GM19240 (cell line): ENCODE data around the gene TEX14.
"Not testable (repeated sequence)": the region's sequence is repeated elsewhere in the genome, so short reads cannot be mapped to it uniquely, and the experiment has no call there.

Experiments
- DNase-seq: peaks from one replicate; pipeline ENCODE4 v3.0.0; 2011; ENCODE audit warnings: low spot score; ENCODE audit not compliant: insufficient read length

The TEX14 gene

DNA sequence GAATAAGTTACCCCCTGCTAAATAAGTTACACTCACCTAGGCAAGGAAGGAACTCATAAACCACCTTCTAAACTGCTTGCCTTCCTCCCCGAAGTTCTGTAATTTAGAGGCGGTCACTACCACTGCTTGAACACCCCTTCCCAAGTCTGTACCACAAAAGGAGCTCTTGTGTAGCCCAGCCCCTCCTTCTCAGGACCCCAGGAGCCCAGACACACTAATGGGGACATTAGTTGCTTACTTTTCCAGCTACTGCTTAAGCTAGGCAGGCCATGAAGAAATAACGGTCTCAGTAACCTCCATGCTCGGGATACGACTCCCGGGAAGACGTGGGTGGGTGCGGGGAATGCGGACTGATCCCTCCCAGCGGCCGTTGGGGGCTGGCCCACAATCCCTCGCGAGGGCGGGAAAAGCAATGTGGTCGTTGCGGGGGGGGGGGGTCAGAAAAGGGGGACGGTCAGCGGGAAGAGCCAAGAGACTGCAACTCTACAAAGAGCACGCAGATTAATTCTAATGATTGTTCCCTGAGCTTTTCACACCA is at the start of gene TEX14:
Gene TEX14, minus strand, starts transcription at position 345 of the 538 bp plus-strand sequence. CDS start 40,044 bp downstream, outside the sequence.
- no peak for DNase-seq

DNA sequence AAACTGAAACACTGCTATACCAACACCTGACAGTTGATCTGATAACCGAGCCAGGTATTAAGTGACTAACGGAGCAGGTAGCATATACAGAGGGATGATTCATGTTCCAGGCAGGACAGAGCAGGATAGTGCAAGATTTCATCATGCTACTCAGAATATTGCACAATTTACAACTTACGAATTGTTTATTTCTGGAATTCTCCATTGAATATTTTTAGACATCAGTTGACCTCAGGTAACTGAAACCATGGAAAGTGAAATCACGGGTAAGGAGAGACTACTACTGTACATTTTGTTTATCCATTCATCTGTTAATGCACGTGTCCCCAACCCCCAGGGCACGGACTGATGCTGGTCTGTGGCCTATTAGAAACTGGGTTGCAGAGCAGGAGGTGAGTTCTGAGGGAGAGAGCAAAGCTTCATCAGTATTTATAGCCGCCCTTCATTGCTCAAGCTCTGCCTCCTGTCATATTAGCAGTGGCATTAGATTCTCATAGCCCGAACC is 49.3 kb upstream of the TEX14 start:
- DNase-seq = no peak

DNA sequence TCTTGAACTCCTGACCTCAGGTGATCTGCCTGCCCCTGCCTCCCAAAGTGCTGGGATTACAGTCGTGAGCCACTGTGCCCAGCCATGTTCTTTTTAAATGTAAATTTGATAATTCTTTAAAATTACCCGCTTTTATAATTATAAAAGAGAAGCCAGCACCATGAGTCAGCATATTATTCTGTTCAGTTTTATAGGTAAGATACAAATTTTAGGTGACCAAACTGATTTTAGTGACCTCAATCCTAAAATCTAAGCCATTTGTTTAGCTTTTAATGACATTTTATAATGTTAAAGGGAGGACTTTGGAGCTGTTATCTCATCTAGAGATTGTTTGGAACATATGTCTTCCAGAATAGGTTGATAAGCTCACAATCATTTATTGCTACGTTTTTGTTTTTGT is 43.0 kb upstream of the TEX14 start:
- no peak for DNase-seq

- no peak for DNase-seq
These were observed 42.2 kb upstream of the TEX14 start for GRCh38 chr17:58734040-58734439.

- no peak for DNase-seq
These were observed 39.1 kb upstream of the TEX14 start for GRCh38 chr17:58730937-58731336.

DNA sequence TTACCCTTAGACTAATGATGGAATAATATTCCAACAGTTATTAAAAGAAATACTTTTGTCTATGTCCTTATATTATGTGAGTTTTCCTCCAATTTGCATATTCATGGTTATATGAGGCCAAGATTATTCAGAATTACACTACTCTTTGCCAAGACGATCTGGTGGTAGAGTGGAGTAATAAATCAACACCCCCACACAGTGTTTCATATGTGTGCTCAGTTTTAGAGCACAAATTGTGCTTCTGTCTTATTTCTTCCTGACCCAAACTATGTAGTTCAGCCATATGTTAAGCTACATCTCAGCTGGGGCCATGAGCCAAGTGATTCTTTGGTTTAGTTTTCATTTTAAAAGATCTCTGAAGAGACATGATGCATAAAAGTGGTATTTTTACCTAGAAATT is 37.0 kb upstream of the TEX14 start:
- DNase-seq = no peak

GRCh38 chr17:58722696-58723095 is 30.9 kb upstream of the TEX14 start:
- no peak for DNase-seq

DNA sequence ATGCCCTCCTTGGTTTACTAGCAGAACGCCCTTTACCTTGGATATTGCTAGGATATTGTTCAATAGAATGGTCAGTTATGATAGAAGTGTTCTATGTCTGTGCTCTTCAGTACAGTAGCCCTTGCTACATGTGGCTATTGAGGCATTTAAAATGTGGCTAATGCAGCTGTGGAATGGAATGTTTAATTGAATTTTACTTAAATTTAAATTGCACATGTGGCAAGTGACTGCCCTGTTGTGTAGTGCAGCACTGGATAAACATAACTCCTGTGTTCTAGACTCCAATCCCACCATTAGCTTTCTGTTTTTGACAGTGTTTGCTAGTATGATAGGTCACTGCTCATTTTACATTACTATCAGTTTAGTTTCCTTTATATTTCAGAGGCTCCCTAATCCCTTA is 30.4 kb upstream of the TEX14 start:
- DNase-seq = no peak

DNA sequence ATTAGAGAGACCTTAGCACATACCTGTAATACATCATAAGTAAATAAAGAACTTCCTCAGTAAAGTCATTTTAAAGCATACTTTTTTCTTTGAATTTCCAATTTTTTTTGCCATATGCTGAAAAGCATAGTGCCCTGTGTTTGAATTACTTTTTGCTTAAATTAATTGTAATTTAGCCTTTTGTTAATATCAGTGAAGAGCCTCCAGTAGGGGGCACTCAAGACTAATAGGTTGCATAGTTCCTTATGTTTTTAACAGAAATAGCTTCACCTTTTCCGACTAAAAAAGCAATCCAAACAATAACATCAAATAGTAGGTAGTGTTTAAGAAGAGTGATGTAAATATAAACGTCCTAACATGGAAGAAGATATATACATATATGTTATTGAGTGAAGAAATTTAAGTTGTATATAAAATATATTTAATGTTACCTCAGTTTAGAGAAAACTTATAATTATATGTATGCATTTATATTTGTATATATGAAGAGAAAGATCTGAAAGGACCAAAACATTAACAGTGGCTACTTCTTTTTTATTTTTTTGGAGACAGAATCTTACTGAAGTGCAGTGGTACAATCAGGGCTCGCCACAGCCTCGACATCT is 19.2 kb upstream of the TEX14 start:
- no peak for DNase-seq

DNA sequence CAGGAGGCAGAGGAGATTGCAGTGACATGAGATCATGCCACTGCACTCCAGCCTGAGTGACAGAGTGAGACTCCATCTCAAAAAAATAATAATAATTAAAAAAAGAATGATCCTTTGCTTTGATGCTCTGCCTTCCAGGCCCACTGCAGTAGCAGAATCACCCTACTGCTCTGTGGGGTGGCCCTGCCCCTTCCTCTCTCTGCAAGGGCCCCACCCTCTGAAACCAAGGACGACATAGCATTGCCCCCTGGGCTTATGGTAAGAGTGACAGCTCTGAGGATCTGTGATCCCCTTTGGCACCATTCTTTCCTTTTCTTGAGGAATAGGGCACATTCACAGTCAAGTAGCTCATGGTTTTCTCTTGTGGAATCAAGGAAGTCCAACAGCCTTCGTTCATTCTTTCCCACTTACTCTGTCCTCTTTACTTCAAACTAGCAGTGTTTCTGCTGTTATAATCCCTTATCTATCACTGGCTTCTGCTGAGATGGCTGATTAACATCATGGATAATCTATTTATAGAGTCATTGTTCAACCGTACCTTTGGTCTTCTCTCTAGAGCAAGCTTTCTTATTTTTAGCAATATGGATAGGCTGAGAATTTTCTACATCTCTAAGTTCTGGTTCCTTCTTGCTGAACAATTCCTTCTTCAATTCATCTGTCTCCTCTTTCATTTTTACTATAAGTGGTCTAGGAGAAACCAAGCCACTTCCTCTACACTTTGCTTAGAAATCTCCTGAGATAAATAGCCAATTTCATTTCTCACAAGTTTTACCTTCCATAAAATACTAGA is 14.7 kb upstream of the TEX14 start:
- no peak for DNase-seq

- no peak for DNase-seq
These were observed 12.1 kb upstream of the TEX14 start for GRCh38 chr17:58703916-58704286.

- no peak for DNase-seq
These were observed 11.5 kb upstream of the TEX14 start for GRCh38 chr17:58703137-58703915.

GRCh38 chr17:58702708-58703107 is 10.9 kb upstream of the TEX14 start:
- no peak for DNase-seq

GRCh38 chr17:58702045-58702476 is 10.2 kb upstream of the TEX14 start:
- no peak for DNase-seq

GRCh38 chr17:58699771-58700170 is 7.9 kb upstream of the TEX14 start:
- DNase-seq = no peak

GRCh38 chr17:58694826-58695225 is 3.0 kb upstream of the TEX14 start:
- DNase-seq = no peak

- DNase-seq = no peak
These were observed 2.5 kb upstream of the TEX14 start for GRCh38 chr17:58694302-58694701.

- no peak for DNase-seq
These were observed 1.9 kb upstream of the TEX14 start for GRCh38 chr17:58693751-58694150.

DNA sequence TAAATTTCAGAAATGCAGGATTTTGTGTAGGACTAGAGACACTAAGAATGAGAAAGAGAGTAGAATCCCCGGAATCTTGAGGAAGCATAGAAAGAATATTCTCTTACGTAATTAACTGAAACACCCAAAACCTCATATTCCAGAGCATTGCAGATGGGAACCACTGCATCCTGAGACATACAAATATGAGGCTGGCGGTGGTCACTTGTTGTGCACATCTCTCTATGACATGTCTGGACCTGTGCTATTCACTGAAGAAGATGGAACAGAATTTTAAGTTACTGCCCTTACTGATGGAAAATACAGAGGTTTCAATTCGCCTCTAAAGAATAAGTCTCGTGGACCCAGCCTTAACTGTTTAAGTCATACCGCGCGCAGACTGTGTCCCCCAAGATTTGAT is 1.4 kb upstream of the TEX14 start:
- no peak for DNase-seq

DNA sequence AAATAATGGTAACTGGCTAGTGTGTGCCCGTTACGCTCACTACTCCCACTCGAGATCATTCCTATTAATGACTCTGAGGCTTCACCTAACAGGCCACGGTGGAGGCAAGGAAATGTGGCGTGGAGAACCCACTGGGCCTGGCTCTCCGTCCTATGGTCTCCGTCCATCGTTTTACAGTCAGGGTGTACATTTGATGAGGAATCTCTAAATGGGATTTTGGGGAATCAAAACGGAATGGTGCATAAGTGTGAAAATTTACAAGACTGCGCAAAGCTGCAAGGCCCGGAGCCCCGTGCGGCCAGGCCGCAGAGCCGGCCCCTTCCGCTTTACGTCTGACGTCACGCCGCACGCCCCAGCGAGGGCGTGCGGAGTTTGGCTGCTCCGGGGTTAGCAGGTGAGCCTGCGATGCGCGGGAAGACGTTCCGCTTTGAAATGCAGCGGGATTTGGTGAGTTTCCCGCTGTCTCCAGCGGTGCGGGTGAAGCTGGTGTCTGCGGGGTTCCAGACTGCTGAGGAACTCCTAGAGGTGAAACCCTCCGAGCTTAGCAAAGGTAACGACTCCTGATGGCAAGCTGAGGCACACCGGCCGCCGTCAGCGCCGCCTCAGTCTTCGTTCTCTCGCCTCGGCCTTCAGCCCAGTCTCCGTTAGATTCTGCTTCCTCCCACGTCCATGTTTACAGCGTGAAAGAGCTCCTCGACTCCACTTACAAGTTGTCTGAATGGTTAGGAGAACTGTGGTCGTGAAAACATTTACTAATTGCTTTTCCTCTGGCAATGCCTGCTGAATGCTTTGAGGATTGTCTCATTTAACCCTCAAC is 602 bp upstream of the TEX14 start, which contains the start of gene RAD51C:
Gene RAD51C, plus strand, starts transcription at position 364 of the 817 bp plus-strand sequence. Its CDS starts 42 bp downstream, at position 406.
- DNase-seq = peak; percentile 79

DNA sequence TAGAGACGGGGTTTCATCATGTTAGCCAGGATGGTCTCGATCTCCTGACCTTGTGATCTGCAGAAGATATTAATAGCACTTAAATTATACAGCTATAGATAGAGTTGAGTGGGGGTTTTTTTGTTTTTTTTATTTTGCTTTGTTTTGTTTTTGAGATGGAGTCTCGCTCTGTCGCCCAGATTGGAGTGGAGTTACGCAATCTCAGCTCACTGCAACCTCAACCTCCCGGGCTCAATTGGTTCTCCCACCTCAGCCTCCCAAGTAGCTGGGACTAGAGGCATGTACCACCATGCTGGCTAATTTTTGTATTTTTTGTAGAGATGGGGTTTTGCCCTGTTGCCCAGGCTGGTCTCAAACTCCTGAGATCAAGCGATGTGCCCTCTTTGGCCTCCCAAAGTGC is 1.8 kb downstream of the TEX14 start:
- DNase-seq = not testable (repeated sequence)
